NAMALWA (cell line): ENCODE measurements around the gene CPHXL.

Experiments used
- DNase-seq: peaks from one replicate; pipeline ENCODE4 v3.0.0-alpha.2; 2015; ENCODE audit warnings: low spot score

CPHXL gene

GRCh38 chr16:75726390-75726789 lies at the start of gene CPHXL:
CPHXL (minus strand) TSS chr16:75726490; CDS start chr16:75726442, 48 bp downstream.
- DNase-seq = no peak

GRCh38 chr16:75774197-75774596 lies 47.9 kb upstream of the CPHXL start:
- DNase-seq = no peak

GRCh38 chr16:75770051-75770450 lies 43.8 kb upstream of the CPHXL start:
- no peak for DNase-seq

GRCh38 chr16:75764154-75764768 lies 38.0 kb upstream of the CPHXL start:
- peak; percentile 92 for DNase-seq

GRCh38 chr16:75763204-75763603 lies 36.9 kb upstream of the CPHXL start:
- DNase-seq = no peak

- DNase-seq = no peak
Observed at GRCh38 chr16:75762746-75763145, 36.5 kb upstream of the CPHXL start.

- no peak for DNase-seq
Observed at GRCh38 chr16:75761108-75761507, 34.8 kb upstream of the CPHXL start.

- DNase-seq = no peak
Observed at GRCh38 chr16:75760018-75760519, 33.8 kb upstream of the CPHXL start.

GRCh38 chr16:75758215-75758614 lies 31.9 kb upstream of the CPHXL start:
- DNase-seq = no peak

GRCh38 chr16:75754141-75754540 lies 27.9 kb upstream of the CPHXL start:
- DNase-seq = no peak

- DNase-seq = no peak
Observed at GRCh38 chr16:75750528-75750927, 24.2 kb upstream of the CPHXL start.

GRCh38 chr16:75746359-75746758 lies 20.1 kb upstream of the CPHXL start:
- no peak for DNase-seq

- DNase-seq = no peak
Observed at GRCh38 chr16:75745823-75746222, 19.5 kb upstream of the CPHXL start.

GRCh38 chr16:75745242-75745641 lies 19.0 kb upstream of the CPHXL start:
- DNase-seq = no peak

- no peak for DNase-seq
Observed at GRCh38 chr16:75742424-75743047, 16.2 kb upstream of the CPHXL start.

GRCh38 chr16:75733305-75734211 lies 7.3 kb upstream of the CPHXL start:
- no peak for DNase-seq

- no peak for DNase-seq
Observed at GRCh38 chr16:75732871-75733270, 6.6 kb upstream of the CPHXL start.

GRCh38 chr16:75727221-75727620 lies 931 bp upstream of the CPHXL start:
- no peak for DNase-seq

GRCh38 chr16:75718452-75718851 lies 7.8 kb downstream of the CPHXL start:
- DNase-seq = no peak

- no peak for DNase-seq
Observed at GRCh38 chr16:75714661-75715060, 11.6 kb downstream of the CPHXL start.

GRCh38 chr16:75710344-75710743 lies 15.9 kb downstream of the CPHXL start:
- peak; percentile 27 for DNase-seq

- no peak for DNase-seq
Observed at GRCh38 chr16:75703306-75703705, 23.0 kb downstream of the CPHXL start.

GRCh38 chr16:75702242-75702641 lies 24.0 kb downstream of the CPHXL start:
- no peak for DNase-seq
